Epithelial cell of proximal tubule (primary cell): ENCODE measurements around the gene CXorf65. TPM values are rescaled to one million over a fixed set of nuclear protein-coding genes. Genes with fewer than 3 reads are reported as not detected.

Experiments
- DNase-seq: peaks from one replicate; pipeline ENCODE4 v3.0.0-alpha.2; 2011; ENCODE audit warnings: low read depth
- H3K4me3 ChIP-seq: 2 replicates; pipeline ENCODE4 v1.5.1; 2011; ENCODE audit warnings: low read depth, mild to moderate bottlenecking, low read length
- total RNA-seq: library from RNA; depleted of rRNA; stranded (reverse); fragments of >200 nt; gene quantifications from 2 replicates; pipeline ENCODE4 v1.2.3, GENCODE V29; 2015
- TF ChIP-seq, protein P1 (sequence below): conservative IDR thresholded peaks from 2 replicates; pipeline ENCODE4 v1.5.1; 2012; ENCODE audit warnings: low read depth, mild to moderate bottlenecking, low read length

The CXorf65 gene
- total RNA-seq = not detected in 2 replicates

DNA sequence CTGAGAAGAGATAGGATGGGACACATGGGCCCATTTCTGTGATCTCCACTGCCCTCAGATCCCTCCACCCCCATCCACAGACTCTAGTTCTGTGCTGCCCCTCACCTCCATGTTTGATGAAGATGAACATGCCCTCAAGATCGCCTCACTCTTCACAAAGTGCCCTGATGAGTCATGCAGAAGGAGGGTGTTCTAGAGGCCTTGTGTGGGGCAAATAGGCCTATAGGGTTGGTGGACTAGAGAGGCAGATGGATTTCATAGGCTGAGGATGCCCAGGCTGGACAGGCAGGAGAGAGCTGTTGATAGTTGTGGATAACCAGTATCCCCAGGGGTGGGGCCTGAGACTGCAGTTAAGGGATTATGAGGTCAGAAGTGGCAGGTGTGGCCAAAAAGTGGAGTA lies at the start of gene CXorf65:
TSS of gene CXorf65 (minus strand) at position 314 of the 400 bp plus-strand sequence. CDS start at position 130, 184 bp downstream.
- TF ChIP-seq, protein P1, sequence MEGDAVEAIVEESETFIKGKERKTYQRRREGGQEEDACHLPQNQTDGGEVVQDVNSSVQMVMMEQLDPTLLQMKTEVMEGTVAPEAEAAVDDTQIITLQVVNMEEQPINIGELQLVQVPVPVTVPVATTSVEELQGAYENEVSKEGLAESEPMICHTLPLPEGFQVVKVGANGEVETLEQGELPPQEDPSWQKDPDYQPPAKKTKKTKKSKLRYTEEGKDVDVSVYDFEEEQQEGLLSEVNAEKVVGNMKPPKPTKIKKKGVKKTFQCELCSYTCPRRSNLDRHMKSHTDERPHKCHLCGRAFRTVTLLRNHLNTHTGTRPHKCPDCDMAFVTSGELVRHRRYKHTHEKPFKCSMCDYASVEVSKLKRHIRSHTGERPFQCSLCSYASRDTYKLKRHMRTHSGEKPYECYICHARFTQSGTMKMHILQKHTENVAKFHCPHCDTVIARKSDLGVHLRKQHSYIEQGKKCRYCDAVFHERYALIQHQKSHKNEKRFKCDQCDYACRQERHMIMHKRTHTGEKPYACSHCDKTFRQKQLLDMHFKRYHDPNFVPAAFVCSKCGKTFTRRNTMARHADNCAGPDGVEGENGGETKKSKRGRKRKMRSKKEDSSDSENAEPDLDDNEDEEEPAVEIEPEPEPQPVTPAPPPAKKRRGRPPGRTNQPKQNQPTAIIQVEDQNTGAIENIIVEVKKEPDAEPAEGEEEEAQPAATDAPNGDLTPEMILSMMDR = no peak
- no peak within 1 kb of the TSS for H3K4me3 ChIP-seq
- no peak for DNase-seq

DNA sequence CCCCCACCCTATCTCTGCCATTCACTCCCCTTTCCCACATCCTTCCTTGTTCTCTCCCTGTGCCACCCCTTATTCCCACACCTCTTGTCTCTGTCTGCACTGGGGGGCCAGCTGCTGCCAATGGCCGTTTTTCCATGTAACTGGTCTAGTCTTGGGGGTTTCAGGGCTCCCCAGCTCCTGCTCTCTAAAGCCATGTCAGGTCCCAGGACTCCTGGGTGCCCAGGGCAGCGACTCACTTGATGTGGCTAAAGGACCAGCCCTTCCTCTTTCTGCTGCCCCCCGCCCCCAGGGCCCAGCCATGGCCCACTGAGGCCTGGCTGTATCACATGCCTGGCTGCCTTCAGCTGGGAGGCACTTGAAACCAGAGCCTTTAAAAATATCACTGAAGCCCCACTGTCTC lies 48.1 kb upstream of the CXorf65 start:
- no peak for DNase-seq
- TF ChIP-seq, protein P1 = no peak

DNA sequence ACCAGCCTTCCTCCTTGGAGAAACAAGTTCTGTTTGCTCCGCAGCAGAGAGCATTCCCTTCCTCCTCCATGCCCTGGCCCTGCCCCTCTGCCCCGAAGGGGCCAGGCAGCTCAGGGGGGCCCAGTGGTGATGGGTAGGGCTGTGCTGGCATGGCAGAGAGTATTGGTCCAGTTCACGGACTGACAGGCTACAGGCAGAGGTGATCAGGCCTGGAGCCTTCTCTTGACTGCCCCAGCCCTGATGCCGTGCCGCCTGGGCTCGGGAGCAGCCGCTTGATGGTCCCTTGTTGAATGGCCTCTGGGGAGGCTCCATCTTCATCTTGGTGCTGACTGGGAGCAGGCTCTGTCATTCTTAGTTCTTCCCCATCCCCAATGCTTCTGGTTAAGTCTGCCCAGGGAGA lies 47.7 kb upstream of the CXorf65 start:
- TF ChIP-seq, protein P1 = no peak
- DNase-seq = no peak
- H3K4me3 ChIP-seq = no peak overlapping the region

More for the DNA sequence above, 48.1 kb upstream of the CXorf65 start:
- H3K4me3 ChIP-seq = no peak overlapping the region

DNA sequence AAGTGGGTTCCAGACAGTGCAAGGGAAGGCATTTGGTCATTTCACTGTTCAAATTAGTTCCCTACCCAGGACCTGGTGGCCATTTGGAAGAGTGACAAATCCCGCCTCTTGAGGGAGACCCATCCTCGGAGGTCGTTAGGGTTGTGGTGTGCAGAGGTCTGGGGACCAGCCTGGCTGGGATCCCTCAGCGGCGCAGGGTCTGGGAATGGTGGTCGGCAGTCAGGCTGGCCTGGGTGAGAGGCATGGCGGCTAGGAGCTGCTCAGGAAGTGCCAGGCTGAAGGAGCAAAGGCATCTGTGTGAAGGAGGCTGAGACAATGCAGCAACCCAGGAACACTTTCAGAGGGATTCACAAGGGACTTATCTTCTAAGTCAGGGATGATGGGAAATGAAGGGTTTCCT lies 44.8 kb upstream of the CXorf65 start:
- no peak overlapping the region for H3K4me3 ChIP-seq
- DNase-seq = no peak
- TF ChIP-seq, protein P1 = no peak

DNA sequence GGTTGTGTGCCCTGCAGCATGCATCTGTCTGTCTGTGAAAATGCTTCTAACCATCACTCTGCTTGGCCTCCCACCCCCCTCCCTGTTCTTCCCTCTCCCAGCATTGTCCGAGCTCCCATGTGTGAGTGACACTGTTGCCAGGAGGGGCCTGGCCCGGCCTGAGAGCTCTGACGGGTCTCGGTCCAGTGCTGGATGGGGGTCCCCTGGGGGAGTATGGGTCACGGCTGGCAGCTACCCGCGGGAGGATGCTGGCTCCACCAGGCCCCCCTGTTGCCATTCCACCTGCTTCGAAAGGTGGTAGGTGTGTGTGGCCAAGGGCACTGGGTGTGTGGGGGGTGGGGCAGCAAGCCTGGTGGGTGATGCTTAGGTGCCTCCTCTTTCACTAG lies 41.7 kb upstream of the CXorf65 start:
- TF ChIP-seq, protein P1 = no peak
- no peak overlapping the region for H3K4me3 ChIP-seq
- no peak for DNase-seq

DNA sequence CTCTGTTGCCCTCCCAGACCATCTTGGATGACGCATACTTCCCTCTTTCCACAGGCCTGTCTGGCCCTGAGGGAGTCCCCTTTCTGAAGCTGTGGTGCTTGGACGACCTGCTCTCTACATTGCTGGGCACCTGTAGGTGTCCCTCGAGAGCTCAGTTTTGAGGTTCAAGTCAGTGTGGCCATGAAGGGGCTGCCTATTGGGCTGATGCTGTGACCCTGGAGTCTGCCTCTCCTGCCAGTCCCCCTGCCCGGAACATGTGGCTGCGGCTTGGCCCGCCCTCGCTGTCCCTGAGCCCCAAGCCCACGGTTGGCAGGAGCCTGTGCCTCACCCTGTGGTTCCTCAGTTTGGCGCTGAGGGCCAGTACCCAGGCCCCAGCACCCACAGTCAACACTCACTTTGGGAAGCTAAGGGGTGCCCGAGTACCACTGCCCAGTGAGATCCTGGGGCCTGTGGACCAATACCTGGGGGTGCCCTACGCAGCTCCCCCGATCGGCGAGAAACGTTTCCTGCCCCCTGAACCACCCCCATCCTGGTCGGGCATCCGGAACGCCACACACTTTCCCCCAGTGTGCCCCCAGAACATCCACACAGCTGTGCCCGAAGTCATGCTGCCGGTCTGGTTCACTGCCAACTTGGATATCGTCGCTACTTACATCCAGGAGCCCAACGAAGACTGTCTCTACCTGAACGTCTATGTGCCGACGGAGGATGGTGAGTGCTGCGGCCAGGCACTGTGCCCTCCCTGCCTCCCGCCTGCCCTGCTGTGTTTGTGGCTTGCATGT lies 41.1 kb upstream of the CXorf65 start:
- no peak for DNase-seq
- TF ChIP-seq, protein P1 = no peak

DNA sequence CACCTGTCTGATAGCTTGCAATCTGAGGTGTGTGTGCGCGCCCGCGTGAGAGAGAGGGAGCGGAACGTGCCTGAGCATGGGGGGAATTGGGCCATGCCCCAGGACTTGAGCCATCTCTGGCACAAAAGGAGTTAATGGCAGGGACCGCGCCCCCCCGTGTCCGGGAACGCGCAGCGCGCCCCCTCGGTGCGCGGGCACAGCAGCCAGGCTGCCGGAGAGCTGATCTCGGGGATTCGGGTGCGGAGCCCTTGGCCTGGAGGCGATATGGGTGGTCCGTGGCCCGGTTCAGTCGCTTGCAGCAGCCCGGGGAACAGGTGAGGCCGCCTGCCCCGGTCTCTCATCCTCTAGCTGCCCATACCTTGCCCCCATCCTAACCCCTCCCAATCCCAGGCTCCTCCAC lies 38.1 kb upstream of the CXorf65 start, which contains the start of gene NLGN3:
TSS of gene NLGN3 (plus strand) at position 191 of the 400 bp plus-strand sequence. CDS start 2,909 bp downstream, outside the sequence.
- H3K4me3 ChIP-seq = no peak within 1 kb of the TSS
- TF ChIP-seq, protein P1 = no peak
- no peak for DNase-seq

More for the DNA sequence above, 41.1 kb upstream of the CXorf65 start:
- no peak overlapping the region for H3K4me3 ChIP-seq
